ENCODE results near the gene RILPL1. TPM values are rescaled to one million over a fixed set of nuclear protein-coding genes. Genes with fewer than 3 reads are reported as not detected.

RILPL1 gene
- total and polyA plus RNA-seq, 9 of the 15 experiments (the other 6 are each of a cell fraction or from before 2014, with no cell fraction given): 0.25 to 10.6 (median 8.6) TPM

DNA sequence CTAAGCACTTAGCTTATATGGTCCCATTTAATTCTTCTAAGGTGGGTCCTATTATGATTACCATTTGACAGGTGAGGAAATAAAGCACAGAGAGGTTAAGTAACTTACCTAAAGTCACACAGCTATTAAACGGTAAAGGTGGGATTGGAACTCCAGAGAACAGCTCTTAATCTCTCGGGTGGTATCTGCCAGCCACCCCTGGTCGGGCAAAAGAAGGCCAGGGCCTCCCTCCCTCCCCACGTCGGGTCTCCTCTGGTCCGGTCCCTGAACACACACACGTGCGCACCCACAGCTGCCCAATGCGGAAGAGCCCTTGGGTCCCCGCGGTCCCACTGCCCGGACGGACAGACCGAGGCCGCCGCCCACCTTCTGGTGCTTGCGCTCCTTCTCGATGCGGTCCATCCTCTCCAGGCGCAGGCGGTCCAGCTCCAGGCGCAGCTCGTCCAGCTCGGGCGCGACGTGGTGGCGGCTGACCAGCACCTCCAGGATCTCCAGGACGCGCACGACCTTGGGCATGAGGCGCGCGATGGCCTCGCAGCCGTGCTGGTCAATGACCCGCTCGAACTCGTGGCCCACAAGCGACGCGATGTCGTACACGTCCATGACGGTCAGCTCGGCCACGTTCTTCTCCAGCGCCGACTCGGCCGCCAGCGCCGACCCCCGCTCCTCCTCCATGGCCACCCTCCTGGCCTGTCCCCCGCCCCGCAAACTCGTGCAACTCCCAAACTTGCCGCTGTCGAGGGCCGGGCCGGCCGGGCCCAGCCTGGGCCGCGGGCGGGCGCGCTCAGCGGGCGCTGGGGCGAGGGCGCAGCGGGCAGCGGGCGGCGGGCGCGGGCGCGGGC, 490 bp downstream of the RILPL1 start (continued):
- TF ChIP-seq C11orf30 (IDR thresholded peaks at IDR 0.05; ENCODE audit: low read depth): no peak
- TF ChIP-seq JUNB (CRISPR knock-in tag; conservative IDR thresholded peaks at IDR 0.05): no peak
- no peak for TF ChIP-seq SNRNP70 (optimal IDR thresholded peaks at IDR 0.05; ENCODE audit: low read depth, low read length)
- TF ChIP-seq CEBPG (CRISPR knock-in tag; IDR thresholded peaks at IDR 0.05): peak; percentile 48; the same call in 1 of the 2 replicates
- TF ChIP-seq CEBPG (tag; conservative IDR thresholded peaks at IDR 0.05 in 1 of 2, IDR thresholded peaks at IDR 0.05 in 1 of 2): no peak
- TF ChIP-seq NR2F6 (CRISPR knock-in tag; IDR thresholded peaks at IDR 0.05): no peak
- no peak for TF ChIP-seq ZNF408 (CRISPR knock-in tag; IDR thresholded peaks at IDR 0.05; ENCODE audit: low read depth)
- TF ChIP-seq GTF2E2 (tag; IDR thresholded peaks at IDR 0.05): no peak
- no peak for TF ChIP-seq GATAD2A (IDR thresholded peaks at IDR 0.05)
- TF ChIP-seq, protein P1, sequence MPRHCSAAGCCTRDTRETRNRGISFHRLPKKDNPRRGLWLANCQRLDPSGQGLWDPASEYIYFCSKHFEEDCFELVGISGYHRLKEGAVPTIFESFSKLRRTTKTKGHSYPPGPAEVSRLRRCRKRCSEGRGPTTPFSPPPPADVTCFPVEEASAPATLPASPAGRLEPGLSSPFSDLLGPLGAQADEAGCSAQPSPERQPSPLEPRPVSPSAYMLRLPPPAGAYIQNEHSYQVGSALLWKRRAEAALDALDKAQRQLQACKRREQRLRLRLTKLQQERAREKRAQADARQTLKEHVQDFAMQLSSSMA (CRISPR knock-in tag; IDR thresholded peaks at IDR 0.05): no peak
- TF ChIP-seq ZNF79 (CRISPR knock-in tag; IDR thresholded peaks at IDR 0.05; ENCODE audit: low read depth): no peak
- peak; percentile 82 for TF ChIP-seq FIP1L1 (IDR thresholded peaks at IDR 0.05; ENCODE audit: low read depth, low read length, poor library complexity, severe bottlenecking)
- TF ChIP-seq ZNF253 (CRISPR knock-in tag; conservative IDR thresholded peaks at IDR 0.05): no peak
- TF ChIP-seq PCBP2 (IDR thresholded peaks at IDR 0.05; ENCODE audit: low read depth, low read length, poor library complexity, severe bottlenecking): no peak
- no peak for TF ChIP-seq ZBED1 (IDR thresholded peaks at IDR 0.05)
- TF ChIP-seq, protein P2, sequence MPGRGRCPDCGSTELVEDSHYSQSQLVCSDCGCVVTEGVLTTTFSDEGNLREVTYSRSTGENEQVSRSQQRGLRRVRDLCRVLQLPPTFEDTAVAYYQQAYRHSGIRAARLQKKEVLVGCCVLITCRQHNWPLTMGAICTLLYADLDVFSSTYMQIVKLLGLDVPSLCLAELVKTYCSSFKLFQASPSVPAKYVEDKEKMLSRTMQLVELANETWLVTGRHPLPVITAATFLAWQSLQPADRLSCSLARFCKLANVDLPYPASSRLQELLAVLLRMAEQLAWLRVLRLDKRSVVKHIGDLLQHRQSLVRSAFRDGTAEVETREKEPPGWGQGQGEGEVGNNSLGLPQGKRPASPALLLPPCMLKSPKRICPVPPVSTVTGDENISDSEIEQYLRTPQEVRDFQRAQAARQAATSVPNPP (IDR thresholded peaks at IDR 0.05; ENCODE audit: borderline replicate concordance, insufficient read depth, insufficient read length): no peak
- no peak for TF ChIP-seq MCM7 (IDR thresholded peaks at IDR 0.05)
- no peak for TF ChIP-seq MEF2D (tag; conservative IDR thresholded peaks at IDR 0.05; ENCODE audit: low read depth)
- no peak for TF ChIP-seq HLTF (IDR thresholded peaks at IDR 0.05)
- no peak for TF ChIP-seq HEY1 (CRISPR knock-in tag; IDR thresholded peaks at IDR 0.05; ENCODE audit: borderline replicate concordance)
- TF ChIP-seq ZNF75A (CRISPR knock-in tag; IDR thresholded peaks at IDR 0.05): no peak
- TF ChIP-seq, protein P3, sequence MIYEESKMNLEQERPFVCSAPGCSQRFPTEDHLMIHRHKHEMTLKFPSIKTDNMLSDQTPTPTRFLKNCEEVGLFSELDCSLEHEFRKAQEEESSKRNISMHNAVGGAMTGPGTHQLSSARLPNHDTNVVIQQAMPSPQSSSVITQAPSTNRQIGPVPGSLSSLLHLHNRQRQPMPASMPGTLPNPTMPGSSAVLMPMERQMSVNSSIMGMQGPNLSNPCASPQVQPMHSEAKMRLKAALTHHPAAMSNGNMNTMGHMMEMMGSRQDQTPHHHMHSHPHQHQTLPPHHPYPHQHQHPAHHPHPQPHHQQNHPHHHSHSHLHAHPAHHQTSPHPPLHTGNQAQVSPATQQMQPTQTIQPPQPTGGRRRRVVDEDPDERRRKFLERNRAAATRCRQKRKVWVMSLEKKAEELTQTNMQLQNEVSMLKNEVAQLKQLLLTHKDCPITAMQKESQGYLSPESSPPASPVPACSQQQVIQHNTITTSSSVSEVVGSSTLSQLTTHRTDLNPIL (CRISPR knock-in tag; IDR thresholded peaks at IDR 0.05): no peak
- TF ChIP-seq, protein P4, sequence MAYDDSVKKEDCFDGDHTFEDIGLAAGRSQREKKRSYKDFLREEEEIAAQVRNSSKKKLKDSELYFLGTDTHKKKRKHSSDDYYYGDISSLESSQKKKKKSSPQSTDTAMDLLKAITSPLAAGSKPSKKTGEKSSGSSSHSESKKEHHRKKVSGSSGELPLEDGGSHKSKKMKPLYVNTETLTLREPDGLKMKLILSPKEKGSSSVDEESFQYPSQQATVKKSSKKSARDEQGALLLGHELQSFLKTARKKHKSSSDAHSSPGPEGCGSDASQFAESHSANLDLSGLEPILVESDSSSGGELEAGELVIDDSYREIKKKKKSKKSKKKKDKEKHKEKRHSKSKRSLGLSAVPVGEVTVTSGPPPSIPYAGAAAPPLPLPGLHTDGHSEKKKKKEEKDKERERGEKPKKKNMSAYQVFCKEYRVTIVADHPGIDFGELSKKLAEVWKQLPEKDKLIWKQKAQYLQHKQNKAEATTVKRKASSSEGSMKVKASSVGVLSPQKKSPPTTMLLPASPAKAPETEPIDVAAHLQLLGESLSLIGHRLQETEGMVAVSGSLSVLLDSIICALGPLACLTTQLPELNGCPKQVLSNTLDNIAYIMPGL (CRISPR knock-in tag; IDR thresholded peaks at IDR 0.05): 0 out of 2 replicates have a peak, but pooled peaks have one; percentile 31
- TF ChIP-seq ZEB2 (IDR thresholded peaks at IDR 0.05): no peak
- TF ChIP-seq RAD51 (IDR thresholded peaks at IDR 0.05; ENCODE audit: borderline replicate concordance, low read depth): no peak

Measured in K562 (cell line).